HG03571 (cell line): ENCODE measurements around the gene TFB1M.
"Not testable (repeated sequence)": the region's sequence is repeated elsewhere in the genome, so short reads cannot be mapped to it uniquely, and the experiment has no call there.

Experiments
- ATAC-seq: cut with Tn5 transposase; IDR thresholded peaks from one replicate; pipeline ENCODE4 v1.9.1; 2021; ENCODE audit not compliant: unreplicated experiment

TFB1M gene

DNA sequence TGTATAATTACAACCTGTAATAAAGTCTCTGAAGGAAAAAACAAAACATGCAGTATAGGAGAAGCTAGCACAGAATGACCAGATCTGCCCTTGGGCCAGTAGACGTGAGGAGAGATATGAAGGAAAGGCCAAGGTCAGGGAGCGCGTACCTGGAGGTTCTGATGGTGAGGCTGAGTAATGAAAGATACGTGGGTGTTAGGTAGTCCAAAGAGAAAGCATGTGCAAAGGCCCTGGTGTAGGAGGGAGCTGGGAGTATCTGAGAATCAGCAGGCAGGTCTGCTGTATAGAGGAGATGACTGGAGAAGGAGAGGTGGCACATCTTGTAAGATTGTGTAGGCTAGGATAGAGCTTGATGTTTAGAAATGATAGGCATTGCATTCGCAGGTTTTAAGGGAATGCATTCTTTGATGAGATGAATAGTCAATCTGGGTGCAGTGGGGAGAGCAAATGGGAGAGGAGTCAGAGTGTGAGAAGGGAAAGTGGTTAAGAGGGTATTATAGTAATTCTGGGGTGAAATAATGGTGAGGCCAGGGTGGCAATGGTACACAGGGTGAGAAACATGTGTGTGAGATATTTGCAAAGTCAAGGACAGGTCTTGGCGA, 15.9 kb upstream of the TFB1M start:
- ATAC-seq = no peak

DNA sequence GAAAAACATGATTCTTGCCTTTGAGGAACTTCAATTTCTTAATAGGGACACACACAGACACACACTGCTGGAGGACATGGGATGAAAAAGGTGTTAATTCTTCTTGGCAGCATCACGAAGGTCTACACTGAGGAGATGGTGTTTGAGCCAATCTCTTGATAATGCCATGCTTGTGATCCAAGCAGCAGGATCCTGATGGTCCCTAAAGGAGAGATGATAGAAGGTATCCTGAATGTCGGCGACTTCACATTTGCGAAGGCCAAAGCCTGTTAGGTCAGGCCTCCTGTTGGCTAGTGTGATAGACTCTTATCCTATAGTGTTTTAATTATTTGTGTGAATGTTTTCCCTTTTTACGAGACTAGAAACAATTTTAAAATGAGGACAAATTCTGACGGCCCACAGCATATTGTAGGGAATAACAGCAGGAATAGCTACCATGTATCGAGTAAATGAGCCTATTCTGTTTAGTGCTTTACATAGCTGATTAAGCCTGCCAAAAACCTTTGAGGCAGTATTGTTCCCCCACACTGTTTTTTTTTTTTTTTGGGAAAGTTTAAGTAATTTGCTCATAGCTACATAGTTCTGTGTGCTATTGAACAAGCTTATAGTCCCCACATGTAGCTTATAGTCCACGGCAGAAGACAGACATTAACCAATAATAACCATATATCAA, 15.3 kb upstream of the TFB1M start:
- no peak for ATAC-seq

DNA sequence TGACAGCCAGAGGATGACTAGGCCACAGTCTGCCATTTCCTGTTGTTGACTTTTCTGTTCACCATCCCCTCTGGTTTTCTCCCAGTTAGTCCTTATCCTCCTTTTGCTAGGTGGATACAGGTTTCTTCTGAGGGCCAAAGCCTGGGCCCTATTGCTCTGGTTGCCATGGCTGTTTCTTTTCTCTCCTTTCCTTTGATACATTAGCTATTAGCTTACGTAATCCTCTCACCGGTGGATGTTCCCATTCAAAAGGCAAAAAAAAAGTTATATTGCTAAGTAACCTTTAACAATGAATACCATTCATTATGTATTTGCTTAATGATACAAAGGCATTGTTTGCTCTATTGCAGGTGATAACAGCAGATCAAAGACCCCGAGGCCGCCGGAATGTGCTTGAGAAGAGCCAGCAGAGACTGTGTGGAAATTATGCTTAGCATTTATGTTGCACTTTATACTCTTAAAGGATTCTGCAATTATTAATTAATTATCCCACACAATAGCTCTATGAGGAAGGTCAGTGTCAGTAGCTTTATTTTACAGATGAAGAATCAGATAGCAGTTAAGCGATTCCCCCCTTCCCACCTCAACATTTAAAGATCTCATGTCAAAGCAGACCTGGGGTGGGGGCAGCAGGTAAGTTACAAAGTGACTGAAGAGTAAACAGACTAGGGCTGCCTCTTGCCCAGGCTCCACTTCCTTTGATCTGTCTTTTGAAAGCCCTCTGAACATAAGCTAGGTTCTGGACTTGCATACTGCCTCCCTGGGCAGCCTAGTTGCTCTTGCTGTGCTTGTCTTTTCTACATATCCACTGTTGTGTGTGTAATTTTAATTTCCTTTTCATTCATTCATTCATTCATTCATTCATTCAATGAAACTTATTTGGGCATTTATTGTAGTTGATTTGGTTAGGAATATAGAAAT, 14.5 kb upstream of the TFB1M start:
- ATAC-seq = no peak

DNA sequence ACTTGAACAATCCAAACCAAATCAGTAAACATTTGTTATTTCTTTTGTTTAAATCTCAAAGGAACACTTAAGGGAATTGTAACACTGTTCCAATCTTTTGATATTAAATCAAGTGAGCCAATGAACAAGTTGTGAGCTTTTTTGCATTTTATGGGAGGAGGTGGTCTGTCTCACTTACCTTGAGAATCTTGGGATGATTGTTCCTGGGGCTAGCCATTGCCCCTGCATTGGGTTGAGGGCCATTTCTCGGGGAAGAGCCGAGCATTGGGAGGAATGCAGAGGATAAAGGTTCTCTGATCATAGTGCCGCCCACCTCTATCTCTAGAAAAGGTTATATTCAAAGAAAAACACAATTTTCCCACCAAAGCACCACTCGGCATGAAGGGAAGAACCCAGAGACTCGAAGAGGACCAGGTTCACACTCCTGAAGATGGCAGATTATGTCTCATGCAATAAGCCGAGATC, 13.8 kb upstream of the TFB1M start:
- no peak for ATAC-seq

GRCh38 chr6:155327326-155328073, 13.2 kb upstream of the TFB1M start:
- ATAC-seq = peak; percentile 63

- no peak for ATAC-seq
Measured at GRCh38 chr6:155325700-155326516, 11.6 kb upstream of the TFB1M start.

DNA sequence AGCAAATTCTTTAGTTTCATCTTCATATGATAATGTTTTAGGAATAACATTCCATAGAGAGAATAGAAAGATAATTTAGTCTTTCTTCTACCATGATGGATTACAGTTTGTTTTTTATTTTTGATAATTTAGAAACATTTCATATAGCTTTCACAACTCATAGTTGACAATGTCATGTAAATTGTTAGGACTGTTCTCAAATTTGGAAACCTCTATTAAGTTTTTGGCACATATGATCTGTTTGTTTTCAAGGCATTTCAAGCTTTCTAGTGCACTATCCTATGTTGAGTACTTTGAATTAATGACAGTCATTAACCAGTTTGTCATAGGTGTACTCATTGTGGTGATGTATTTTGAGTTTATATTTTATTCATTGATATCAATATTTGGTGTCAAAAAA, 10.7 kb upstream of the TFB1M start:
- ATAC-seq = no peak

- ATAC-seq = no peak
Measured at GRCh38 chr6:155324172-155324571, 9.9 kb upstream of the TFB1M start.

- ATAC-seq = no peak
Measured at GRCh38 chr6:155319902-155320301, 5.6 kb upstream of the TFB1M start.

DNA sequence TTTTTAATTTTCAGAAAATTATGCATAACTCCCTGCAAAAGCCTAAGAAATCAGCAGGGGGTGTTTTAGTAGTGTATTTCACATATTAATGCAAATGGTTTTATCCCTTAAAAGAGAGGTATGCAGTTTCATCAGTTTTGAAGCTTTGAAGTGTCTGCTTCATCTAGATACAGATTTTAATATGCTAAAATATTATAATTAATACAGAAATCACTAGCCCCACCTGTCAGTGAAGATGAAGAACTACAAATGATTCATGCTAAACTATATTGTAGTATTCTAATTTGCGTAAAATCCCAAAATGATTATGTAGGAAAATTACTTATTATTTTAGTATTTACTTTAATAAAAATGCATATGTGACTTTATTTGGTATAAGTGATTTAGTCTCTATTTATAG, 2.9 kb upstream of the TFB1M start:
- ATAC-seq = no peak

DNA sequence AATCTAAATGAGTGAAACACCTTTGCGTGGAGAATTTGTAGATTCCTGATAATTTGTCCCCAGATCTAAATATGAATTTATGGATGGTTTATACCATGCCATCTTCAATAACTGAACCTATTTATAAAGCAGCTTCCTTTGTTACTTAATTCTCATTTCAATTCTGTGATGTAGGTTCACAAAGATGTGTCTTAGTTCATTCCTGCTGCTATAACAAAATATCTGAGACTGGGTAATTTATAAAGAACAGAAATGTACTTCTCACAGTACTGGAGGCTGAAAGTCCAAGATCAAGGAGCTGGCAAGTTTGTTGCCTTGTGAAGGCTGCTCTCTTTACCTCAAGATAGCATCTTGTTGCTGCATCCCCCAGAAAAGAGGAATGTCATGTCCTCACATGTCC, 2.1 kb upstream of the TFB1M start:
- no peak for ATAC-seq

- no peak for ATAC-seq
Measured at GRCh38 chr6:155315516-155315871, 1.2 kb upstream of the TFB1M start.

DNA sequence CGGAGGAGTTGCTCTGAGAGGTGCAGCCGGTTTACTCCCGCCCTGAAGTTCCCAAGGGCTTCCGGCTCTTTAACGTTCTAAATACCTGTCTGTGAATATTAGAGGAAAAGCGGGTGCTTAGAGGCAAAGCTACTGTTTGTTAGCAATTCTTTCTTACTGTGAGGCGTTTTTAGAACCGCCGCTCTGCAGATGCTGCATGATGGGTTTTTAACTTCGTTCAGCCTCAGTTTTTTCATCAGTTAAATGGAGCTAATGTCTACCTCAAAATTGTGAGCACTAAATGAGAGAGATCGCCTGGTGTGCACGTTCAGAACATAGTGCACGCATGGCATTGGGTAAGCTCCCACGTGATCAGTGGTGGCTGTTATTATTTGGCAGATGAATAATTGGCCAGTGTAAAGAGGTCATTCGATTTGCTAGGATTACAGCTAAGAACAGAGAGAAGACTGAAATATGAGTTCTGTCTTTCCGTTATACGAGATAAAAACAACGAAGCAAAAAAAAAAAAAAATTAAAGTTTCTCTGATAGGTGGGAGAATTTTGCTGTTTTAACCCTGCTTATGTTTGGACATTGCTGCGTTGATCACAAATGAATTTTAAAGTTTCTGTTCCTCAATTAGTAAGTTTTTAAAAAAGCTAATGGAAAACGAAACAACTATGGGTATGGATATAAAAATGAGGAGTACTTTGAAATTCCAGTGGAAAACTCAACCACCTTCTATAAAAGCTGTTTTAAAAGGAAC, 660 bp upstream of the TFB1M start:
- peak; percentile 48 for ATAC-seq

DNA sequence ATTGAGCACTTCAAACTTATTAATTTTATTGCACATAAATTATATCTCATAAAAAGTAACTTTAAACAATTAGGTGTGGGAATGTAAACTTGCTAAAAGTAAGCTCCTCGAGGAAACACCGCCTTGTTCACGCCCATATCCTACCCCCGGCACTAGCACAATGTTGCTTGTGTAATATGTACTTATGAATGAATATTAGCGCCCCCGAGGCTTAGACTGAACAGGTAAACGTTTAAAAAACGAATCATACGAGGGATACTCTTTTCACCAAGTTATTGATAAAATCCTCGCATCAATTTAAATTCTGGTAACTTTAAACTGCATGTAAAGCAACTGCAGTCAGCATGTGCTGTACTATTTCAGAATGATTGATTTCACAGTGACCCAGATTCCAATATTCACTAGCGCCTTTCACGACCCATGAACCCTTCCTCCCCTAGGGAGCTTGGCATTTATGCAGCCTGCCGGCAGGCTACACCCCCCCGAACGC, 637 bp downstream of the TFB1M start:
- peak; percentile 3 for ATAC-seq

DNA sequence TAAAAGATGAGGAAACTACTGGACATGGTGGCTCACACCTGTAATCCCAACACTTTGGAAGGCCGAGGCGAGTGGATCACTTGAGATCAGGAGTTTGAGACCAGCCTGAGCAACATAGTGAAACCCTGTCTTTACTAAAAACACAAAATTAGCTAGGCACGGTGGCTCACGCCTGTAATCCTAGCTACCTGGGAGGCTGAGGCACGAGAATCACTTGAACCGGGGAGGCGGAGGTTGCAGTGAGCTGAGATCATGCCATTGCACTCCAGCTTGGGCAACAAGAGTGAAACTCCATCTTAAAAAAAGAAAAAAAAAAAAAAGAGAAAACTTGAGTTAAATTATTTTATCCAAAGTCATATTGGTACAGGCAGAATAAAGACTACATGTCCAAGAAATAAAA, 1.3 kb downstream of the TFB1M start:
- not testable (repeated sequence) for ATAC-seq

GRCh38 chr6:155311583-155311982, 2.7 kb downstream of the TFB1M start:
- no peak for ATAC-seq

DNA sequence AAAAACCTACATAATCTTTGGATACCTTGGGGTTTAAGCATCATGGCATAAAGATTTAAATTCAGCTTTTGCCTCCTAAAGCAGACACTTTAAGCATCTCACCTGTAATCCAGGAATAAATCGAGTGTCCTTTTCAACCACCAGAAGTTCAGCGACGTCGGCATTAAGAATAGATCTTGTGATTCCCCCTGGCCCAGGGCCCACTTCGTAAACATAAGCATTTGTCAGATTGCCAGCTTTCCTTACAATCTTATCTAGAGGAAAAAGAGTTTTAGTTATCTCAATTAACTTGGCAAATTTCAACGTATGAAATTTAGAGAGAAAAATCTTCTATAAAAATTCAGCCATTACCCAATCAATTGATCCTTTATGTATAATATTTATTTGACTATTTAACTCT, 3.2 kb downstream of the TFB1M start:
- no peak for ATAC-seq

DNA sequence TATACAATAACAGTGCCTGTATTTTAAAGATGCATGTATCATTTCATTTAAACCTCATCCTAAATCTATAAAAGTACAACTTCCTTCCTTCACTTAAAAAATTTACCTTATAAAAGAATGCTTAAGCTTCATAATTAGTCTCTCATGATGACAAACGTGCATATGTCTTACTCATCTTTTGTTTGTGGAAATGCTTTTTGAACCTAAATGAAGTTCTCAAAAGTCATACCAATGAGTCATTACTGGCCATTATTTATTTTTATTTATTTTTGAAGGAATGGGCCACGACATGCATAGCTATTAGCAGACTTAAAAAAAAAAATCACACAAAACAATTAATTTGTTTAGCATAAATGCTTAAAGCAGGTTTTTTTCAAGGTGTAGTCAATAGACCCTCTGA, 3.7 kb downstream of the TFB1M start:
- no peak for ATAC-seq

- ATAC-seq = no peak
Measured at GRCh38 chr6:155309150-155309549, 5.1 kb downstream of the TFB1M start.

GRCh38 chr6:155306958-155307357, 7.3 kb downstream of the TFB1M start:
- no peak for ATAC-seq
